ENCODE measurements around the gene DDX1. TPM values are rescaled to one million over a fixed set of nuclear protein-coding genes. Genes with fewer than 3 reads are reported as not detected.

DDX1 gene
- total and polyA plus RNA-seq, 2 experiments from 2014 or later: 99.9 to 102 TPM

DNA sequence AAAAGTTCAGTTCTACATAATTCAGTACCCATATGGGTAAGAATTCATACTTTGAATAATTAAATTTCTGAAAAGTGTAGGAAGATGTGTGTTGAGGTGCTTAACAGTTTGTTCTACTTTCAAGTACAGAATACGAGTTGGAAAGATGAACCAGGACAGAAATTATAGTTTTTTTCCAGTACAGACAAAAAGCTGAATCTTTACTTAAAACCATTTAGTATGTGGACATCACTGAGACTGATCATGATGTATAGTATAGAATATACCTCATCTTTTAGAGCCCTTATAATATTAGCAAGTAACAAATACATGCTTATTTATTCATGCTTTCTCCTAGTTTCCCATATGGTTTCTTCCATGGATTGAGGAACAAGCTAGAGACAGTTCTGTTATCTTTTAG is 10.0 kb downstream of the DDX1 start:
- peaks cover 84% of the 10 kb centered on the region for H3K36me3 ChIP-seq (ENCODE audit: insufficient read depth)
- no peaks in the 10 kb centered on the region for H3K27me3 Mint-ChIP-seq (ENCODE audit: insufficient read depth, low read depth, poor library complexity)

DNA sequence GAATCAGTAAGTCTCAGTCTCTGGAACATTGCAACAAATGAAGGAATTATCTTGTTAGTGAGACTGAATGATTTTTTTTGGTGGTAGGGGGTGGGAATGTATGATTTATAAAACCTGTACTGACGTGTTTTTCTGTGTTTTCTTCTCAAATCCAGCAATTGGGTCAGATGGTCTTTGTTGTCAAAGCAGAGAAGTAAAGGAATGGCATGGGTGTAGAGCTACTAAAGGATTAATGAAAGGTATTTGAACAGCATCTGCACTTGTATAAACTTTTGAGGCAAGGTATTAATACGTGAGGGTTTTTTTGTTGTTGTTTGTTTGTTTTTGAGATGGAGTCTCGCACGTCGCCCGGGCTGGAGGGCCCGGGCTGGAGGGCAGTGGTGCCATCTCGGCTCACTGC is 10.7 kb downstream of the DDX1 start:
- H3K9me2 ChIP-seq (ENCODE audit: insufficient read depth): no peaks in the 10 kb centered on the region
- Mint-ChIP-seq H3K27ac (no peak overlapping the region), H3K27me3 (ENCODE audit: insufficient read depth, low read depth, poor library complexity) (no peaks in the 10 kb centered on the region), H3K4me3 (no peak overlapping the region), H3K36me3 (ENCODE audit: low read depth) (peaks cover 90% of the 10 kb centered on the region), H3K9me3 (no peaks in the 10 kb centered on the region), H3K4me1 (no peaks in the 10 kb centered on the region)
- H3F3A ChIP-seq (replicated peaks; ENCODE audit: low read depth): no peaks in the 10 kb centered on the region
- no peak for ATAC-seq
- H4K20me1 ChIP-seq (replicated peaks; ENCODE audit: insufficient read depth): peaks cover 15% of the 10 kb centered on the region; the same call in 1 of the 2 replicates
- no peak overlapping the region for H3K27ac ChIP-seq (ENCODE audit: low read depth)
- H3K27me3 ChIP-seq (ENCODE audit: insufficient read depth): no peaks in the 10 kb centered on the region
- H3K4me3 ChIP-seq: no peak overlapping the region
- H3K79me2 ChIP-seq (replicated peaks; ENCODE audit: insufficient read depth): no peaks in the 10 kb centered on the region
- TF ChIP-seq, protein P1, sequence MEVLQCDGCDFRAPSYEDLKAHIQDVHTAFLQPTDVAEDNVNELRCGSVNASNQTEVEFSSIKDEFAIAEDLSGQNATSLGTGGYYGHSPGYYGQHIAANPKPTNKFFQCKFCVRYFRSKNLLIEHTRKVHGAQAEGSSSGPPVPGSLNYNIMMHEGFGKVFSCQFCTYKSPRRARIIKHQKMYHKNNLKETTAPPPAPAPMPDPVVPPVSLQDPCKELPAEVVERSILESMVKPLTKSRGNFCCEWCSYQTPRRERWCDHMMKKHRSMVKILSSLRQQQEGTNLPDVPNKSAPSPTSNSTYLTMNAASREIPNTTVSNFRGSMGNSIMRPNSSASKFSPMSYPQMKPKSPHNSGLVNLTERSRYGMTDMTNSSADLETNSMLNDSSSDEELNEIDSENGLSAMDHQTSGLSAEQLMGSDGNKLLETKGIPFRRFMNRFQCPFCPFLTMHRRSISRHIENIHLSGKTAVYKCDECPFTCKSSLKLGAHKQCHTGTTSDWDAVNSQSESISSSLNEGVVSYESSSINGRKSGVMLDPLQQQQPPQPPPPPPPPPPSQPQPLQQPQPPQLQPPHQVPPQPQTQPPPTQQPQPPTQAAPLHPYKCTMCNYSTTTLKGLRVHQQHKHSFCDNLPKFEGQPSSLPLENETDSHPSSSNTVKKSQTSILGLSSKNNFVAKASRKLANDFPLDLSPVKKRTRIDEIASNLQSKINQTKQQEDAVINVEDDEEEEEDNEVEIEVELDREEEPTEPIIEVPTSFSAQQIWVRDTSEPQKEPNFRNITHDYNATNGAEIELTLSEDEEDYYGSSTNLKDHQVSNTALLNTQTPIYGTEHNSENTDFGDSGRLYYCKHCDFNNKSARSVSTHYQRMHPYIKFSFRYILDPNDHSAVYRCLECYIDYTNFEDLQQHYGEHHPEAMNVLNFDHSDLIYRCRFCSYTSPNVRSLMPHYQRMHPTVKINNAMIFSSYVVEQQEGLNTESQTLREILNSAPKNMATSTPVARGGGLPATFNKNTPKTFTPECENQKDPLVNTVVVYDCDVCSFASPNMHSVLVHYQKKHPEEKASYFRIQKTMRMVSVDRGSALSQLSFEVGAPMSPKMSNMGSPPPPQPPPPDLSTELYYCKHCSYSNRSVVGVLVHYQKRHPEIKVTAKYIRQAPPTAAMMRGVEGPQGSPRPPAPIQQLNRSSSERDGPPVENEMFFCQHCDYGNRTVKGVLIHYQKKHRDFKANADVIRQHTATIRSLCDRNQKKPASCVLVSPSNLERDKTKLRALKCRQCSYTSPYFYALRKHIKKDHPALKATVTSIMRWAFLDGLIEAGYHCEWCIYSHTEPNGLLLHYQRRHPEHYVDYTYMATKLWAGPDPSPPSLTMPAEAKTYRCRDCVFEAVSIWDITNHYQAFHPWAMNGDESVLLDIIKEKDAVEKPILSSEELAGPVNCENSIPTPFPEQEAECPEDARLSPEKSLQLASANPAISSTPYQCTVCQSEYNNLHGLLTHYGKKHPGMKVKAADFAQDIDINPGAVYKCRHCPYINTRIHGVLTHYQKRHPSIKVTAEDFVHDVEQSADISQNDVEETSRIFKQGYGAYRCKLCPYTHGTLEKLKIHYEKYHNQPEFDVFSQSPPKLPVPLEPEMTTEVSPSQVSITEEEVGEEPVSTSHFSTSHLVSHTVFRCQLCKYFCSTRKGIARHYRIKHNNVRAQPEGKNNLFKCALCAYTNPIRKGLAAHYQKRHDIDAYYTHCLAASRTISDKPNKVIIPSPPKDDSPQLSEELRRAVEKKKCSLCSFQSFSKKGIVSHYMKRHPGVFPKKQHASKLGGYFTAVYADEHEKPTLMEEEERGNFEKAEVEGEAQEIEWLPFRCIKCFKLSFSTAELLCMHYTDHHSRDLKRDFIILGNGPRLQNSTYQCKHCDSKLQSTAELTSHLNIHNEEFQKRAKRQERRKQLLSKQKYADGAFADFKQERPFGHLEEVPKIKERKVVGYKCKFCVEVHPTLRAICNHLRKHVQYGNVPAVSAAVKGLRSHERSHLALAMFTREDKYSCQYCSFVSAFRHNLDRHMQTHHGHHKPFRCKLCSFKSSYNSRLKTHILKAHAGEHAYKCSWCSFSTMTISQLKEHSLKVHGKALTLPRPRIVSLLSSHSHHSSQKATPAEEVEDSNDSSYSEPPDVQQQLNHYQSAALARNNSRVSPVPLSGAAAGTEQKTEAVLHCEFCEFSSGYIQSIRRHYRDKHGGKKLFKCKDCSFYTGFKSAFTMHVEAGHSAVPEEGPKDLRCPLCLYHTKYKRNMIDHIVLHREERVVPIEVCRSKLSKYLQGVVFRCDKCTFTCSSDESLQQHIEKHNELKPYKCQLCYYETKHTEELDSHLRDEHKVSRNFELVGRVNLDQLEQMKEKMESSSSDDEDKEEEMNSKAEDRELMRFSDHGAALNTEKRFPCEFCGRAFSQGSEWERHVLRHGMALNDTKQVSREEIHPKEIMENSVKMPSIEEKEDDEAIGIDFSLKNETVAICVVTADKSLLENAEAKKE (CRISPR knock-in tag; IDR thresholded peaks at IDR 0.05): no peak
- TF ChIP-seq ZNF114 (CRISPR knock-in tag; IDR thresholded peaks at IDR 0.05) (no peak), EZH2 (IDR thresholded peaks at IDR 0.05; ENCODE audit: low read depth, unreplicated experiment) (no peak), NANOG (IDR thresholded peaks at IDR 0.05; ENCODE audit: borderline replicate concordance) (no peak), JUNB (IDR thresholded peaks at IDR 0.05; ENCODE audit: unreplicated experiment) (no peak), POLR2AphosphoS5 (IDR thresholded peaks at IDR 0.05; ENCODE audit: low read depth) (no peak), ZNF331 (CRISPR knock-in tag; IDR thresholded peaks at IDR 0.05; ENCODE audit: low read depth) (no peak)
- TF ChIP-seq, protein P2, sequence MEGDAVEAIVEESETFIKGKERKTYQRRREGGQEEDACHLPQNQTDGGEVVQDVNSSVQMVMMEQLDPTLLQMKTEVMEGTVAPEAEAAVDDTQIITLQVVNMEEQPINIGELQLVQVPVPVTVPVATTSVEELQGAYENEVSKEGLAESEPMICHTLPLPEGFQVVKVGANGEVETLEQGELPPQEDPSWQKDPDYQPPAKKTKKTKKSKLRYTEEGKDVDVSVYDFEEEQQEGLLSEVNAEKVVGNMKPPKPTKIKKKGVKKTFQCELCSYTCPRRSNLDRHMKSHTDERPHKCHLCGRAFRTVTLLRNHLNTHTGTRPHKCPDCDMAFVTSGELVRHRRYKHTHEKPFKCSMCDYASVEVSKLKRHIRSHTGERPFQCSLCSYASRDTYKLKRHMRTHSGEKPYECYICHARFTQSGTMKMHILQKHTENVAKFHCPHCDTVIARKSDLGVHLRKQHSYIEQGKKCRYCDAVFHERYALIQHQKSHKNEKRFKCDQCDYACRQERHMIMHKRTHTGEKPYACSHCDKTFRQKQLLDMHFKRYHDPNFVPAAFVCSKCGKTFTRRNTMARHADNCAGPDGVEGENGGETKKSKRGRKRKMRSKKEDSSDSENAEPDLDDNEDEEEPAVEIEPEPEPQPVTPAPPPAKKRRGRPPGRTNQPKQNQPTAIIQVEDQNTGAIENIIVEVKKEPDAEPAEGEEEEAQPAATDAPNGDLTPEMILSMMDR (conservative IDR thresholded peaks at IDR 0.05; ENCODE audit: low read depth in 2 of 2): no peak
- TF ChIP-seq, protein P3, sequence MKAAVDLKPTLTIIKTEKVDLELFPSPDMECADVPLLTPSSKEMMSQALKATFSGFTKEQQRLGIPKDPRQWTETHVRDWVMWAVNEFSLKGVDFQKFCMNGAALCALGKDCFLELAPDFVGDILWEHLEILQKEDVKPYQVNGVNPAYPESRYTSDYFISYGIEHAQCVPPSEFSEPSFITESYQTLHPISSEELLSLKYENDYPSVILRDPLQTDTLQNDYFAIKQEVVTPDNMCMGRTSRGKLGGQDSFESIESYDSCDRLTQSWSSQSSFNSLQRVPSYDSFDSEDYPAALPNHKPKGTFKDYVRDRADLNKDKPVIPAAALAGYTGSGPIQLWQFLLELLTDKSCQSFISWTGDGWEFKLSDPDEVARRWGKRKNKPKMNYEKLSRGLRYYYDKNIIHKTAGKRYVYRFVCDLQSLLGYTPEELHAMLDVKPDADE (IDR thresholded peaks at IDR 0.05): no peak
- no peak overlapping the region for H3K4me2 ChIP-seq
- H3K36me3 ChIP-seq (ENCODE audit: insufficient read depth): peaks cover 84% of the 10 kb centered on the region
- no peaks in the 10 kb centered on the region for H3K4me1 ChIP-seq (ENCODE audit: insufficient read depth)
- no peak overlapping the region for H2AFZ ChIP-seq
- DNase-seq (ENCODE audit: low spot score): no peak

More for the DNA sequence above, 10.0 kb downstream of the DDX1 start:
- Mint-ChIP-seq H3K4me3 (no peak overlapping the region), H3K36me3 (ENCODE audit: low read depth) (peaks cover 89% of the 10 kb centered on the region), H3K9me3 (no peaks in the 10 kb centered on the region), H3K4me1 (no peaks in the 10 kb centered on the region), H3K27ac (no peak overlapping the region)
- Histone ChIP-seq H3K4me2 (no peak overlapping the region), H3K4me3 (no peak overlapping the region), H4K20me1 (replicated peaks; ENCODE audit: insufficient read depth) (0 out of 2 replicates have a peak, but pooled peaks cover 13% of the 10 kb centered on the region), H3K27me3 (ENCODE audit: insufficient read depth) (no peaks in the 10 kb centered on the region), H3K79me2 (replicated peaks; ENCODE audit: insufficient read depth) (no peaks in the 10 kb centered on the region), H3K9me2 (ENCODE audit: insufficient read depth) (no peaks in the 10 kb centered on the region), H2AFZ (no peak overlapping the region), H3K4me1 (ENCODE audit: insufficient read depth) (no peaks in the 10 kb centered on the region), H3K27ac (ENCODE audit: low read depth) (no peak overlapping the region), H3F3A (replicated peaks; ENCODE audit: low read depth) (no peaks in the 10 kb centered on the region)
- no peak for ATAC-seq
- TF ChIP-seq JUNB (IDR thresholded peaks at IDR 0.05; ENCODE audit: unreplicated experiment) (no peak), POLR2AphosphoS5 (IDR thresholded peaks at IDR 0.05; ENCODE audit: low read depth) (no peak), EZH2phosphoT487 (IDR thresholded peaks at IDR 0.05; ENCODE audit: unreplicated experiment) (no peak)
- no peak for DNase-seq (ENCODE audit: low spot score)

Measured in GM23338 (cell line).